Measurements from ENCODE around the gene FGF18.

Gene FGF18

DNA sequence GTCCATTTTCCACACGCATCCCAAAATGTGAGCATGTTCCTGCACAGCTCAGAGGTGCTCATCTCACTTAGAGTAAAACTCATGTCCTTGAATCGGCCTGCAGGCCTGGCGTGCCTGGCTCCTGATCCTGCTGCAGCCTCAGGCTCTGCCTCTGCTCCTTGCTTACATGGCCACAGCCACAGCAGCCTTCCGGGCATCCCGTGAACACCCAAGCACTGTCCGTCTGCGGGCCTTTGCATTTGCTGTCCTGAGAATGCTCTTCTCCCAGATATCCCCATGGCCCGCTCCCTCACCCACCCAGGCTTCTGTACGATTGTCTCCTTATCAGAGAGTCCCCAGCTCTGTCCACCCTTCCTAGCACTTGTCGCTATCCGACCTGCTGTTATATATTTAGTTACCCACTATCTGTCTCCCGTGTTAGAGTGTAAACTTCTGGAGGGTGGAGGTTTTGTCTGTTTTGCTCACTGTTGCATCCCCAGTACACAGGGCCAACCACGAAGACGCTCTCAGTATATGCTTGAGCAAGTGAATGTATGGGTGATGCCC lies 21.9 kb downstream of the FGF18 start:
- TF ChIP-seq Cebpa-rat (IDR thresholded peaks at IDR 0.05): no peak
- Histone ChIP-seq H3K9me3 (no peaks in the 10 kb centered on the region), H3K4me2 (no peak overlapping the region), H4K20me1 (no peaks in the 10 kb centered on the region), H3K4me1 (no peaks in the 10 kb centered on the region), H3K27ac (no peak overlapping the region), H3K4me3 (no peak overlapping the region), H3K36me3 (no peaks in the 10 kb centered on the region), H3K9ac (no peak overlapping the region), H3K27me3 (no peaks in the 10 kb centered on the region)

DNA sequence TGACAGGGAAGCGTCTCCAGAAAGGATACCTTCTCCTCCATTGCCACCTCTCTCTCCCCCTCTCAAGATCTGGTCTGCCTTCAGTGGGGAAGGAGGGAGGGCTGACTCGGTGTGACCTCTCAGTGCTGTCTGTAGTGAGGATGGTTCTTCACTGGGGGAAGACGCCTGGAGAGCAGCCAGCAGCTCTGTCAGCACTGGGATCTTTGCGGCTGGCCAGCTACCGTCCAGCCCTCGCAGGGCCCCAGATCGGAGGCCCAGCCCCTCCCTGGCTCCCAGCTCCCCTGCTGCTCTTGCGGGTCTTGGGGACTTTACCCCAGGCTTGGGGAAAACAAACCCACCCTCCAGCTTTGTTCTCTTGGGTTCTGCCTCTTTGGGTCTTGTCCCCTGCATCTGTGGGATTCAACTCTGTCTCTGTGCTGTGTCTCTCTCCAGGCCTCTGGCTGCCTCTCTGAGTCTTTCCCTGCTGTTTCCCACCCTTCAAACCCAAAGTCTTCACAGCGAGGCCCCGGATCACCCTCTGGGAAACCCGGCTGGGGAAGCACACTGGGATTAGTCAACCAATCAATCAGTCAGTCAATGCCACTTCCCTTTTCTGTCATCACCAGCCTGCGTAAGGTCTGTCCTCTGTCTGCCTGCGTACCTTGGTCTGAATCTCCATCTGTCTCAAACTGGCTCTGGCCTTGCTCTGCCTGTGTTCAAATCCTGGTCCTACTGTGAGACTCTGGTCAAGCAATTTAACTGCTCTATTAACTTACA lies 23.0 kb downstream of the FGF18 start:
- Histone ChIP-seq H3K9me3 (no peaks in the 10 kb centered on the region), H3K9ac (no peak overlapping the region), H3K27me3 (no peaks in the 10 kb centered on the region), H3K4me2 (no peak overlapping the region), H3K27ac (no peak overlapping the region), H3K4me3 (no peak overlapping the region), H3K36me3 (no peaks in the 10 kb centered on the region), H3K4me1 (no peaks in the 10 kb centered on the region), H4K20me1 (no peaks in the 10 kb centered on the region)
- no peak for TF ChIP-seq Cebpa-rat (IDR thresholded peaks at IDR 0.05)

DNA sequence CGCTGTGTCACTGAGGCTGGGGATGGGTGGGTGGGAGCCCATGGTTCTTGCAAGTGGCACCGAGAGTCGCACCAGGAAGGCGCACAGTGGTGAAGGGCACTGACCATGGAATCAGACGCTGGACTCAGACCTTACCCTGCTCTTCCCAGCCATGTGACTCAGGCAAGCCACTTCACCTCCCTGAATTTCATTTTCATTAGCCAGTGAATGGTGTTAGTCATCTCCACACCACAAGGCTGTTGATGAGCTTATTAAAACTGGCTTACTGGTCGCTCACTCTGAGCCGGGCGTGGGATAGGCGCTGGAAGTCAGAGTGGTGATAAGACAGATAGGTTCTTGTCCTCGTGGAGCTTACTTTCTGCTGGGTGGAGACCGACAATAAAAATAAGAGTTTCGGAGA lies 25.1 kb downstream of the FGF18 start:
- Histone ChIP-seq H3K4me3 (no peak overlapping the region), H3K4me2 (no peak overlapping the region), H3K27me3 (no peaks in the 10 kb centered on the region), H3K9ac (no peak overlapping the region), H3K9me3 (no peaks in the 10 kb centered on the region), H3K4me1 (no peaks in the 10 kb centered on the region), H3K36me3 (no peaks in the 10 kb centered on the region), H4K20me1 (no peaks in the 10 kb centered on the region), H3K27ac (no peak overlapping the region)
- TF ChIP-seq Cebpa-rat (IDR thresholded peaks at IDR 0.05): no peak

DNA sequence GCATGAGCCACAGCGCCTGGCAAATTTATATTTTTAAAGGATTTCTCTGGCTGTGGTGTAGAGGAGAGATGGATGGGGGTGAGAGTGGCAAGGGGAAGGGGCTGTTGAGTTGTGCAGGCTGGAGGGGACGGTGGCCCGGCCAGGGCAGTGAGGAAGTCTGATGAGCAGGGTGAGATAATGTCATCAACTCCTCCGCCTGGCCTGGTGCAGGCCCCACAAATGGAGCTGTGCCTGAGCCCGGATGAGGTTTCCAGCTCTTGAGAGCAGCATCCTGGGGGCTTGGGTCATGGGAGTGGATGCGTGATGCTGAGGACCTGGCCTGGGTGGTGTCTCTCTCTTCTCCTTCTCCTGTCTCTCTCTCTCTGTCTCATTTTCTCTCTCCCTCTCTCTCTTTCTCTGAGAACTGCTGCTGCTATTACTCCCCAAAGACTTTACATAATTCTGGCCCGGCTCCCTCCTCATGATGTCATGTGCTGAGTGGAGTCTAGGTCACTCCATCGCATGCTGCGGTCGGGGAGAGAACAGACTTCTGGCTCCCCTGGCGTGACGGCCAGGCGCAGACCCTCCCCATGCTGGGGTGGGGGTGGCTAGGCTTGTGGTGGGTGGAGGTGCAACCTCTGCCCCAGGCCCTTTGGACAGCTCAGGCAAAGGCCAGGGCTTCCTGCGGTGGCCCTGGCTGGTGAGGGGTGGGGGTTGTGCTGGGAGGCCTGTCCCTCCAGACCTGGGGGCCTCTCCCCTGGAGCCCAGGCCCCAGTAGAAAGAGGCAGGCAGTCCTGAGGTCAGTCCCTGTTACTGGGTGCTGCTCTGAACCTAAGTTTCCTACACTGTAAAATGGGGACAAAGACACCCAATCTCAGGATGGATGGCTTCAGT lies 26.4 kb downstream of the FGF18 start:
- H3K4me1 ChIP-seq: no peaks in the 10 kb centered on the region
- H3K9ac ChIP-seq: no peak overlapping the region
- no peaks in the 10 kb centered on the region for H3K9me3 ChIP-seq
- H3K36me3 ChIP-seq: no peaks in the 10 kb centered on the region
- H3K27me3 ChIP-seq: peaks cover 10% of the 10 kb centered on the region
- no peak overlapping the region for H3K4me2 ChIP-seq
- no peak overlapping the region for H3K27ac ChIP-seq
- H4K20me1 ChIP-seq: no peaks in the 10 kb centered on the region
- TF ChIP-seq Cebpa-rat (IDR thresholded peaks at IDR 0.05): no peak
- H3K4me3 ChIP-seq: no peak overlapping the region

DNA sequence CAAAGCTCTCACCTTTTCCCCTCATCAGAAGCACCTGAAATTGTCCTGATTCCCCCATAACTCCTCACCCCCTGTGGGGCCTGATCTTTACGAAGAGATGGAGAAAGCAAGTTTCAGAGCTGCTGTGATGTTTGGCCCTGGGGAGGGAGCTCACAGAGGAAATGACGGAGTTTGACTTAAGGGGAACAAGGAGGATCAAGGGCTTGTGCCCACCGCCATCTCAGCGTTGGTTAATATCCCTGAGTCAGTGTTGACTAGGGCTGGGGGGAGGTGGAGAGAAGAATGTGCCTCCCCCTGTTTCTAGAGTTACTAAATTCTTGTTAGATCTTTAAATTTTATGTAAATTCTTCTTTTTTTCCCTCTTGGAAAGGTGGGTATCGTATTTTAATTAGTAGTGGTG lies 27.8 kb downstream of the FGF18 start:
- H3K27ac ChIP-seq: no peak overlapping the region
- no peak overlapping the region for H3K4me3 ChIP-seq
- H3K4me2 ChIP-seq: no peak overlapping the region
- H4K20me1 ChIP-seq: no peaks in the 10 kb centered on the region
- peaks cover 21% of the 10 kb centered on the region for H3K27me3 ChIP-seq
- no peaks in the 10 kb centered on the region for H3K4me1 ChIP-seq
- H3K9ac ChIP-seq: no peak overlapping the region
- H3K9me3 ChIP-seq: no peaks in the 10 kb centered on the region
- no peak for TF ChIP-seq Cebpa-rat (IDR thresholded peaks at IDR 0.05)
- H3K36me3 ChIP-seq: no peaks in the 10 kb centered on the region

DNA sequence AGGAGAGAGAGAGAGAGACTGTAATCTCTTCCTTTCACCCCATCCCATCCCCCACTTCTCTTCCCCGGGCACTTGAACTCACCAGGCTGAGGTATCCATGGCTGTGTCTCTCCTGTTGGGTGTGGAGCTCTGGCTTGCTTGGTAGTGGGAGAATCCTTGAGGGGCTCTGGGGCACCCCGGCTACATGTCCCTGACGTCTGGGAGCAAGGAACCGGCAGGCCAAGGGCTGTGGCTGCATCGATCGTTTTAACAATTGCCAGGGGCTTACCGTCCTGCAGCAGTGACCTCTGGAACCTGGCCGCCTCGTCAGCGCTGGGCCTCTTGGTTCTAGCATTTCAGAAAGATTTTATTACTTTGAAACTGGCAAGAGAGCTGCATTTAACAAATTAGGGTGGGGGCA lies 30.0 kb downstream of the FGF18 start:
- Histone ChIP-seq H3K9me3 (no peaks in the 10 kb centered on the region), H3K27me3 (peaks cover 23% of the 10 kb centered on the region), H3K36me3 (no peaks in the 10 kb centered on the region), H3K4me3 (no peak overlapping the region), H3K9ac (no peak overlapping the region), H4K20me1 (no peaks in the 10 kb centered on the region), H3K27ac (no peak overlapping the region), H3K4me1 (no peaks in the 10 kb centered on the region), H3K4me2 (no peak overlapping the region)
- no peak for TF ChIP-seq Cebpa-rat (IDR thresholded peaks at IDR 0.05)

DNA sequence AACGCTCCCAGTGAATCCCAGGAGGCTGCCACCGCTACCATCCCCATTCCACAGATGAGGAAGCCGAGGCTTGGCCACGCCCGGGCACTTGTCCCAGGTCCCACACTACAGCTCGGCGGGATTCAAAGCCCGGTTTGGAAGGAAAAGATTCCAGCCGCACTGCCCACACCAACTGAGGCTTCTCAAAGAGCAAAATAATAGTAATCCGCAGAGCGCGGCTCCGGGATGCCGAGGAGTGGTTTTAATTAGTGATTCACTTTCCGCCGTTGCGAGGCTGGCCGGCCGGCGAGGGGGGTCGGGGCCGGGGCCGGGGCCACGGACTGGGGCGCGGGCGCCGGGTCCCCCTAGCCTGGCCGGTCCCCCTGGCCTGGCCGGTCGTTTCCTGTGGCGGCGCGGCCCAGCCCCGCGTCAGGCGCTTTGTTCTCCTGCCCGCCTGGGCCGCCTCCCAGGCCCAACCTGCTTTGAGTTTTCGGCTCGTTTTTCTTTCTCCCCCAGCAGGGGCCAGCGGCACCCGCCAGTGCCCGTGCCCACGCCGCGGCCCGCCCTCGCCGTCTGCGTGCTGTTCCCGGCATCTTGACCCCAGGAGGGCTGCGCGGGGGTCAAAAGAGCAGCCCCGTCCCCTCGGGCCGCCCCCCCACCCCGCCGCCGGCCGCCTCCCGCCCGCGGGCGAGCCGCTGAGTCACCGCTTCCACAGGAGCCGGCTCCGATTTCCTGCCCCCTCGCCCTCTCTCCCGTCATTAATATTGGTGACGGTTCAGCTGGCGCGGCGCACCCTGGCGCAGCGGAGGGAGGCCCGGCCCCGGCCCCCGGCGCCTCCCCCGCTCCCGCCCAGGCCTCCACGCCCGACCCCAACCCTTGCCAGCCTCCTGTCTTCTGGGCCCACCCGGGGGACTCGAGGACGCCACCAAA lies 31.2 kb downstream of the FGF18 start:
- no peak overlapping the region for H3K4me3 ChIP-seq
- H3K4me1 ChIP-seq: no peaks in the 10 kb centered on the region
- H3K9me3 ChIP-seq: no peaks in the 10 kb centered on the region
- TF ChIP-seq Cebpa-rat (IDR thresholded peaks at IDR 0.05): no peak
- peaks cover 23% of the 10 kb centered on the region for H3K27me3 ChIP-seq
- H3K4me2 ChIP-seq: peak overlapping the region; percentile 26
- no peak overlapping the region for H3K9ac ChIP-seq
- no peaks in the 10 kb centered on the region for H3K36me3 ChIP-seq
- no peak overlapping the region for H3K27ac ChIP-seq
- no peaks in the 10 kb centered on the region for H4K20me1 ChIP-seq

DNA sequence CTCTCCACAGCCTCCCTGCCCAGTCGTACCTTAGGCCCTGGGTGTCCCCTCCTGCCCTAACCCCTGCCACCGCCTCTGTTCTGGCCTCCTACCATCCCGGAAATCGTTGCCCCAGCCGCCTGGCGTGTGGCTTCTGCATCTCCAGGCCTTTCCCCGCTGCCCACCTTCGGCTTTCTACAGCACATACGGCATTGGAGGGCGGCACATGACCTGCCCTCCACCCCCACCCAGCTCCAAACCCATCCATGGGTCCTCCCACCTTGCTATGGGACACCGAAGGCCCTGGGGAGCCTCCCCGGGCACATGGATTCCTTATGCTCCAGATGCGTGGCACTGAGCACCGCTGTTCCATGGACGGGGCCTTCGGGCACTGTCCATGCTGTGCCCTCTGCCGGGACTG lies 32.0 kb downstream of the FGF18 start:
- peak overlapping the region; percentile 26; the same call in 1 of the 2 replicates for H3K4me2 ChIP-seq

DNA sequence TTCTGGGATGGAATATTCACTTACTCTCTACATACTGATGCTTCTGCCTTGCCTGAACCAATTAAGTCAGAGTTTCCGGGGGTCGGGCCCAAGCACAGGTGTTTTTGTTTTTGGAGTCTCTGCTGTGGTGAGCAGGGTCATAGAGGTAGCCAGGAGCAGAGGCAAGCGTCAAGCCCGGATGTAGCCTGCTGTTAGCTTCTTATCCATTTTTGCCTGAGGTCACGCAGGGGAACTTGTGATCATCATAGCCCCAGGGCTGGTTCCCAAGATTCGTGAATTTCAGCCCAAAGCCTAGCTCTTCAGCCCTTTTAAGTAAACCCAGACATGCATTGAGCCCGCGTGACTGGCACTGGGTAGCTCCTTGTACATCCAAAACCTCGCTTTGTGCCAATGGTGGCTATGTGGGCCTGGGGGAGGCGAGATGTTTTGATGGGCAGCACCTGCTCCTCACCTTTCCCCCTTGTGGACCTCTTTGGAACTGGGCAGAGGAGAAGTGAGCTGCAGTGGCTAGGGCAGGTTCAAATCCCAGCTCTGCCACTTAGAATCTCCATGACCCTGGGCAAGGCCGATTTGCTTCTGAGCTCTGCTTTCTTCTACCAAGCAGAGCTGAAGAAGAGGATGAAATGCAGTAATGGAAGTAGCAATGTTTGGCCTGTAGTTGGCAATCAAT lies 33.7 kb downstream of the FGF18 start:
- H3K27ac ChIP-seq: no peak overlapping the region
- H3K36me3 ChIP-seq: no peaks in the 10 kb centered on the region
- TF ChIP-seq Cebpa-rat (IDR thresholded peaks at IDR 0.05): no peak
- no peak overlapping the region for H3K4me2 ChIP-seq
- no peaks in the 10 kb centered on the region for H3K4me1 ChIP-seq
- H3K9ac ChIP-seq: no peak overlapping the region
- H3K27me3 ChIP-seq: peaks cover 23% of the 10 kb centered on the region
- no peaks in the 10 kb centered on the region for H3K9me3 ChIP-seq
- no peak overlapping the region for H3K4me3 ChIP-seq
- H4K20me1 ChIP-seq: no peaks in the 10 kb centered on the region

More for the DNA sequence above, 32.0 kb downstream of the FGF18 start:
- Histone ChIP-seq H3K9ac (no peak overlapping the region), H3K27me3 (peaks cover 23% of the 10 kb centered on the region), H3K36me3 (no peaks in the 10 kb centered on the region), H3K9me3 (no peaks in the 10 kb centered on the region), H4K20me1 (no peaks in the 10 kb centered on the region), H3K27ac (no peak overlapping the region), H3K4me1 (no peaks in the 10 kb centered on the region), H3K4me3 (no peak overlapping the region)
- TF ChIP-seq Cebpa-rat (IDR thresholded peaks at IDR 0.05): no peak
